ENCODE results near the gene UBR4.
A peak's percentile ranks its signal among the peaks of the same experiment; 100 is the strongest.
"Not testable (repeated sequence)": the region's sequence is repeated elsewhere in the genome, so short reads cannot be mapped to it uniquely, and the experiment has no call there.

UBR4 gene

DNA sequence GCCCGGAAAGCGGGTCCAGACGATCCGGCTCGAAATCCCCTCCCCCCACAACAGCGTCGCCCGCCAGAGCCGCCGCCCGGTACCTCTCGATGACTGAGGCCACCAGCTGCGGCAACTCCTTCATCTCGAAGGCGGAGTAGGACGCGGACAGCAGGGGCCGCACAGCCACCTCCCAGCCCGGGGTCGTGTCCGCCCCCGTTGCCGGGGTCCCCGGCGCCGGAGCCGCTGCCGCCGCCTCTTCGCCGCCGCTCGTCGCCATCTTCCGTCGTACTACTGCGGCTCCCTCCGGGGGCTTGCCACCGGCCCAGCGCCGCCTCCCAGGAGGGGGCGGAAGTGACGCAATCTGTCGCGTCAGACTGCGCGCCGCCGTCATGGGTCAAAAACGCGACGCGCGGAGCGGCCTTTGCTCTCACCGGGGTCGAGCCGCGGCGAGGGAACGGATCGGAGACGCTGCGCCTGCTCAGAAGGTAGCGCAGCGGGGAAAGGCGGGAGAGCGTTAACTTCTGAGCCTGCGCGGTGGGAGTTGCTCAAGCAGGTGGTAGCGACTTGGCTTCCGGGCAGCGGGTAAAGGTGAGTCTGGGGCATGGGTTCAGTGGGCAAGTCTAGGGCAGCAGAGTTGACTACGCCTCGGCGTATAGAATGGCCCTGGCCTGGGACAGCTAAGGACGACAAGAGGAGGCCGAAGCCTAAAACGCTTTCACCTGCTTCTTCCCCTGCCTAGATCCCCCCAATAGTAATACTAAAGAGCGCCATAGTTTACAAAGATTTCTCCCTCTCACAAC lies at the start of gene UBR4:
UBR4 (minus strand) TSS at position 277 of the 782 bp plus-strand sequence; CDS start at position 259, 18 bp downstream.
- peak; percentile 97 for DNase-seq

DNA sequence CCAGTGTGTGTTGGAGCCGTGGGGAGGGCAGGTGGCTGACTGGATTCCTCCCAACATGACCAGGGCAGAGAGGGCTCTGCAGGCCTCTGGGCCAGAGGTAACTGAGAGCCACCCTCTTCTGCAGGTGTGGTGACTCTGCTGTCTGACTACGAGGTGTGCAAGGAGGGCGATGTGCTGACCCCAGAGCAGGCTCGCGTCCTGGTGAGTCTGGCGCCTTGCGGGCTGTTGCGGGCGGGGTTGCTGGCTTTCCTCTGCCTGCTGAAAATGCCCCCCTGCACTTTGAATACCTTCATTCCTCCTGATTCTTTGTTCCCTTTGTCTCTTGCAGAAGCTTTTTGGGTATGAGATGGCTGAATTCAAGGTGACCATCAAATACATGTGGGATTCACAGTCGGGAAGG lies 48.3 kb upstream of the UBR4 start:
- no peak for DNase-seq

DNA sequence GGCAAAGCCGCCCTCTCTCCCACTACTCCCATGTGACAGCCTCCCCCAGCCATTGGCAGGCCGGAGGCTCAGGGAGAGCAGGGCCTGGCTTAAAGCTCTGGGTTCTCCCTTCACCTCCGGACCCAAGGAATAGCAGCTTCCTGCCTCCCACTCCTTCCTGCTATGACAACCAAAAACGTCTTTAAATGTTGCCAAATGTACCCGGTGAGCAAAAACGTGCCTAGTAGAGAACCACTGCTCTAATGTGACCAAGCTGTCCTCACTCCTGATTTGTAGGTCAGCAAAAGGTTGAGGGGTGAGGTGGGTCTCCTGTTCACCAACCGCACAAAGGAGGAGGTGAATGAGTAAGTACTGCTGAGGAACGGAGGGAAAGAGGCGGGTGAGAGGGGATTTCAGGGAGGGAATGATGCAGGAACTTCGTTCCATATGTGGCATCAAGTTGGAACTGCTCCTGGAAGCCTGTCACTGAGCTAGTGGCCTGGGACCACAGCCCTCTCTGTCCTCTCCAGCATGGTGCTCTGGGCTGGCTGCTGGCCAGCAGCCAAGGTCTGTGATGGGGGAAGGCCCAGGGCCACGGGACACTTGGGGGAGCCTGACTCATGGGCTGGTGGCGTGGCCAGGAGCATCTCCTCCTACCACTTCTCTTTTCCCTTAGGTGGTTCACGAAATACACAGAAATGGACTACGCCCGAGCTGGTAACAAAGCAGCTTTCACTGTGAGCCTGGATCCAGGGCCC lies 47.3 kb upstream of the UBR4 start:
- peak; percentile 13 for DNase-seq

DNA sequence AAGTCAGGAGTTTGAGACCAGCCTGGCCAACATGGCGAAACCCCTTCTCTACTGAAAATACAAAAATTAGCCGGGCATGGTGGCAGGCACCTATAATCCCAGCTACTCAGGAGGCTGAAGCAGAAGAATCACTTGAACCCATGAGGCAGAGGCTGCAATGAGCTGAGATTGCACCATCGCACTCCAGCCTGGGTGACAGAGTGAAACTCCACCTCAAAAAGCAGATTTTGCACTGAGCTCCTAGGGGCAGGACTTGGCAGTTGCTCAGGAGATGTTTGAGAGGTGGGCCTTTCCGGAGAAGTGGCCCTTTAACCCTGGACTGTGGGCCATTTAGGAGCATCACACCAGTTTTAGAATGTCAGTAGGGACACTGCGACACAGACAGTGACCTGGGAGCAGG lies 46.2 kb upstream of the UBR4 start:
- DNase-seq: not testable (repeated sequence)

DNA sequence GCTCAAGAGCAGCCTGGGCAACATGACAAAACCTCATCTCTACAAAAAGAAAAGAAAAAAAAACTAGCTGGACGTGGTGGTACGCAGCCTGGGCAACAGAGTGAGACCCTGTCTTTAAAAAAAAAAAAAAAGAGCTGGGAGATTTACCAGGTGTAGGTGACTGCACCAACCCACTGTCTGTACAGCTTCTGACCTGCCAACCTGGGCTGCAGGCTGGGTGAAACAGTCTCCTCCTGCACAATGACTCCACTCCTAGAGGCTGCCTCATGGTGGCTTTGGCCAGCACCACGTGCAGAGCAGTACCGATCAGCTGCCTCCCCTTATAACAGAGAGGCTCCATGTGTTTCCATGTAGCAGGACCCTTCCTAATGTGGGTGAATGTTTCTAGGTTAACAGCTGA lies 45.2 kb upstream of the UBR4 start:
- DNase-seq: no peak

DNA sequence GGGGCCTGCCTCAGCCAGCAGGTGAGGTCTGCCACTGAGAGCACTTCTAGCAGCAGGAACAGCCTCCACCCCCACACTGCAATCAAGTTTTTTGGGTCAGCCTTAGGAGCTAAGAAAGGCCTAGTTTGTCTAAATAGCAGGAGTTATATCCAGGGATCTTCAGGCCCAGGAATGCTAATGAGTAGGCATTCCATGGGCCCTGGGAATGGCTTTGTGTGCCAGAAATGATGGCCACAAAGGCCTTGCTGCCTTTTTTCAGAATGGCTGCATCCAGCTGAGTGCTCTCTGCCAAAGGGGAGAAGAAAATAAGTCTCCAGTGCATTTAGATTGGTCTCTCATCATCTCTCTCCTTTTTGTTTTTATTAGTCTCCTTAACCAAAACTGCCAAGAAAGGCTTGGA lies 44.4 kb upstream of the UBR4 start:
- DNase-seq: no peak

DNA sequence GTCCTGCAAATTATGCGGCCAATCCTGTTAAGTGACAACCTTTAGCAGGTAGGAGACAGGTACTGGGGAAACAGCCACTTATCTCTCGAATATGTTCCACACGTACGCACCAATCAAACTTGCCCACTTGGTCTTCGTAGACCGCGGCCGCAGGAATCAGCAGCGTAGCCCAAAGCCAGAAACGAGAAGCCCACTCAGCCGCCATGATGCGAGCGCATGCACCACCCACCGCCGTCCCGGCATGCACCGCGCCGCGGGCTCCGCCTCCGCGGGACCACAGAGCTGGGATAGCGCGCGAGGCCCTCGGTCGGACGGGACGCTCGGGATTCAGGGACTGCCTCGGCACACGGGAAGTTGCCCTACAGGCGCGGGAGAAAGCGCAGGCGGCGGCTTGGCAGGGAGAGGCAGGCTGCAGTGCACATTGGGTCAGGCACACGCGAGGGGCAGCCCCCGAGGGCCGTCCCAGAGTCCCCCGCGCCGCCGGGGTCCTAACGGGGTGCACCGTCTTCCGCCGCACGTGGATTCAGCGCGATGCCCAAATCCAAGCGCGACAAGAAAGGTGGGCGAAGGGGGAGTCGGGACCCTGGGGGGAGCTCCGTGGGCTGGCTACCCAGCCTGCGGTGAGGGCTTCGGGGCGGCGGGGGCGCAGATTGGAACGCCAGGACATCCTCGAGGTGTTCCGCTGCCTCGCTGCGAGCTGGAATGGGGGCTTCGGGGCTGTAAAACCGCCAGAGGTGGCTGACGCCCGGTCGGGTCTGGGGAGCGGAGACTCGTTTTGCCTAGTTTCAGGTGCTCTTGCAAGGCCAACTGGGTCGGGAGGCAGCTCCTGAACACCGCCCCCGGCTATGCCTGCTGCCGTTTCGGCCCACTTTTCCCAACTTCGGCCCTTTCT lies 41.5 kb upstream of the UBR4 start, which contains the start of the genes EMC1 and MRTO4:
EMC1 (minus strand) TSS at position 220 of the 892 bp plus-strand sequence; CDS start at position 205, 15 bp downstream.
MRTO4 (plus strand) TSS at position 501 of the 892 bp plus-strand sequence; CDS start at position 532, 31 bp downstream.
- peak; percentile 90 for DNase-seq

DNA sequence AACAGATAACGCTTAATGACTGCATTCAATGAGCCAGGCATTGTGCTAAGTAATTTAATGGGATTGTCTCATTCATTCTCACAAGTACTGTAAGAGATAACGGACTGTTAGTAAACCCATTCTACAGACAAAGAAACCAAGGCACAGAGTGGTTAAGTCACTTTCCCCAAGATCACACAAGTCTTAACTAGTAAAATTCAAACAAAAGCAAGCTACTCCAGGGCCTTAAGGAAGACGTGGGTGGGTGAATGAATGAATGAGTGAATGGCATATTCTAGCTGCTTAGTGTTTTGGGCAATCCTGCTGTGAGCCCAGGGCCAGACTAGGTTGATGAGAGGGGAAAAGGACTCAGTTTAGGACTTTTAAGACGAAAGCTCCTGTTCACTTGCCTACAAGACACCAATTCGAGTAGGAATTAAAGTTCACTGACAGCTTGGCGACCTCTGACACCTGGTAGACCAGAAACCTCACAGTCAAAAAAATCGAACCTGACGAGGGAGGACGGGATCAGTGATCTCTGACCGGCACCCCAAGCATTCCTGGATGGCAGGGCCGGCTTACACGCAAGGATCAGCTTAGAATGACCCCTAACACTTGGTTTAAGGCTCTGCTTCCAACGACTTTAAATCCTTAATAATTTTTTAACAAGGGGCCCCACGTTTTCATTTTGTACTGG lies 40.7 kb upstream of the UBR4 start:
- no peak for DNase-seq

DNA sequence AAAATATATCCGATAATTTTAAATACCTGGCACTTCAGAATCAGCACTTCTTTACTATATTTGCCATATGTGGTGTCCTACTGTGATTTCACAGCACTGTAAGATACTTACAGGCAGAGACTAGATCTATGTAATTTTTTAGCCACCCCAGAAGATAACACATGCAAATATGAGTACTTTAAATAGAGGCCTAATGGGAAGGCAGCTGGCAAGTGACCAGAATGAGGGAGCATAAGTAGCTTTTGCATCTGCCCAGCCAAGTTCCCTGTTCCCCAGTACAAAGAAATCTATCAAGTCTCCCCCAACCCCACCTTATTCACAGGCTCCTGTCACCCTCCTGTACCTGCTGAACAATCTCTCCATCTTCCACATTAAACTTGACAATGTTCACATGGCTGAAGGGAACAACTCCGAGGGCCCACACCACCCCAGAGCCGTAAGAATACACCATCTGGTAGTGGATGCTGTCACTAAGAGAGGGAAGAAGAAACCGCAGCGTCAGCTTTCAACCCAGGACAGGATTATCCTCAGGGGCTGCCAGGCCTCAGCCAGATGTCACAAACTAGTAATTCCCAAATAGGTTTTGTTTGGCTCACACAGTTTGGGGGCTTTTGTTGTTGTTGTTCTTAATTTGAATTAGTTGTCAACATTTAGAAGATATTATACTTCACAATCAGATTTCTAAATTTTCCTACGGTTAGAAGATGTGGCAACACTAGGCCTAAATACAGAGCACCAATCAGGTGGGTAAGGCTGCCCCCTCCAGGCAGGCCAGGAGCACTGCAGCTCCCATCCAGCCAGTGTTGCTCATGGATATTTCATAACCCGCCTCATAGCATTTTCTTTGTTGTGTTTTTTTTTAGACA lies 30.8 kb upstream of the UBR4 start:
- peak; percentile 72 for DNase-seq

DNA sequence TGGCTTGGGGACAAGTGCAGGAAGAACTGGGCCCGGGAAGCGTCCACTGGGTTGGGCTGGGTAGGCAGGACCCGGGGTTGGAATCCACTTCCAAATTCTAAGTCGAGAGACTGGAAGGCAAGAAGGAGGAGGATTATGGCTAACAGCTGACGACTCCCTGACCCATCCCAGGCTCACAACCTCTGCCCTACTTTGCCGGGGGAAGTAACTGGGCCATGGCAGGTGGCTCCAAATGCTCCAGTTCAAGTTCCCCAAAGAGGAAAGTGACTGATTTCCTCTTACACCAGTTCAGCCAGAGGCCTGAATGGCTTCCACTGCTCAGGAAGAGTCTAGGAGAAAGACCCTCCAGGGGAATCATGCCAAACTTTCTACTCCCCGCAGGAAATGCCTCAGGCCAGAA lies 29.8 kb upstream of the UBR4 start:
- no peak for DNase-seq

DNA sequence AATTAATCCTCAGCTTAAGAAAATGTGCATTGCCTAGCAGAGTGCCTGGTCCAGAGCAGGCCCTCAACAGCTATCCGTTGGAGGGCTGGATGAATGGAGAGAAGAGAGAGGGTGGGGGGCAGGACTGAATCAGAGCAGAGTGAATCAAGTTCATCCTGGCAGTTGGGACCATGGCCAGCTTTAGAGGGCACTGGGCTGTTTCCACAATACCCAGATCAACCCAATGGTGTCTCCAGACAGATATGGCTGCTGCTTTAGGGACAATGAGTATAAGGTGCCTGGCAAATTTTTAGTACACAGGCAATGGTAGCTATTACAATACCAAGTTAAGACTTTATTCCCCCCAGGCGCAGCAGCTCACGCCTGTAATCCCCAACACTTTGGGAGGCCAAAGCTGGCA lies 24.2 kb upstream of the UBR4 start:
- no peak for DNase-seq

DNA sequence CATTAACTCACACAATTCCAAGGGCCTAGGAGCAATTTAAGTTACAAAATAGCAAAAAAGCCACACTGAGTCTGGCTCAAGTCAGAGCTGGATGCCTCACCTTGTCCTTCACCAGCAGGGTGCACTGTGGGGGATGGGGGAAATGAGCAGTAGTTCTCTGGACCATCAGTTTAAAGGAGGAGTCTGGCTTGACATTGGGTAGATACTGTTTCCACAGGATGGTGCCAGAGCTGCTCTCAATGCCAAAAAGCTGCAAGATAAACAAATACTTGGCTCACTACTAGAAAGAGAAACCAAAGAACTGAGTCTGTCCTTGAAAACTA lies 22.4 kb upstream of the UBR4 start:
- no peak for DNase-seq

DNA sequence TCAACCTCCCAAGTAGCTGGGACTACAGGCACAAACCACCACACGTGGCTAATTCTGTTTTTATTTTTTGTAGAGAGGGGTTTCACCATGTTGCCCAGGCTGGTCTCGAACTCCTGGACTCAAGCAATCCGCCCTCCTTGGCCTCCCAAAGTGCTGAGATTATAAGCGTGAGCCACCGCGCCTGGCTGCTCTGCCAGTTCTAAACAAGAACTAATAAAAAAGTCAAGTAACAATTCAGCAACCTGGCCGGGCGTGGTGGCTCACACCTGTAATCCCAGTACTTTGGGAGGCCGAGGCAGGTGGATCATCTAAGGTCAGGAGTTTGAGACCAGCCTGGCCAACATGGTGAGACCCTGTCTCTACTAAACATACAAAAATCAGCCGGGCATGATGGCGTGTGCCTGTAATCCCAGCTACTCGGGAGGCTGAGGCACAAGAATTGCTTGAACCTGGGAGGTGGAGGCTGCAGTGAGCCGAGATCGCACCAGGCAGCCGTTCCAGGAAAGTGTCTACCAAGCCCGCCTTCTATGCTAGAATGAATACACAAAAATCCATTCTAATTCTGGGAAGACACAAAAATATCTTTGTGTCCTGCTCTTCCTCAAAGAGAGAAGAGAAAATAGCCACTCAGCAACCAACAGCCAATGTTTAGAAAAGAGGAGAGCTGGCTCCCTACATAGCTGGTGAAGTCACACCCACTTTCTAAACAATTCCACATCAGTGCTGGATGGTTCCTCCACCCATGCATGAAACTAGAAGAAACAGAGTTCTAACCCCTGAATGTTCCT lies 21.9 kb upstream of the UBR4 start:
- DNase-seq: not testable (repeated sequence)

DNA sequence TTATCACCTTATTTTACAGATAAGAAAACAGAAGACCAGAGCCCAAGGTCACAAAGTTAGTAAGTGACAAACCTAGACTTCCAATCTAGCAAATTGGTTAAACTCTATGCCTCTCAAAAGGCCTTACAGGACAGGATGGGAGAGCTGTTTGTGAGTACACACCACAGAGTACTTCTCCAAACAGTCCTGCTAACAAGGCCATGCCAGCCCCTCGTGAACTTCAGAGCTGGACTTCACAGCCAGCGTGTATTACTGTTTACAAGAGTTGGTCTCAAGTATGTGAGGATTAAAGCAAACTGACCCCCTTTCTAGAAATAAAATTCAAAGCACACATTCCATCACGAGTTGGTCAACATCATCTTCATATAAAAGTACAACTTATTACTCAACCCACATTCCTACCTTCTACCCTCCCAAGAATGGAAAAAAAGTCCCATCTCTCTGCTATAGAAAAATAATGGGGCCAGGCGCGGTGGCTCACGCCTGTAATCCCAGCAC lies 19.8 kb upstream of the UBR4 start:
- no peak for DNase-seq

DNA sequence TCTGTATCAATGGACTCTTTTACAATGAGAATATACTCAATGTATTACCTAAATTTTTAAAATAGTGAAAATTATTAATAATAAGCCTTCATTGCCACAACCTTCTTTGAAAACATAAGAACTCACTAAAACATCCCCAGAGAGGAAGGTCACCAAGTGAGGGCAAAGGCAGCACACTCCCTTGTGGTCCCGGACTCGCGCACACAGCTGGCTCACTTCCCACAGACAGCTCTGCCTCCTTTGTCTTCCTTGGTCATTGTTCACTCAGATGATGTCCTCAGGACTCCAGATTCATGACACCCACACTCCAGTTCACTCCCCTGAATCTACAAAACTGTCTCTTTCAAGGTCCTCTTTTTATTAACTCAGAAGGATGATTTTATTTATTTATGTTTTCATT lies 19.2 kb upstream of the UBR4 start:
- no peak for DNase-seq

DNA sequence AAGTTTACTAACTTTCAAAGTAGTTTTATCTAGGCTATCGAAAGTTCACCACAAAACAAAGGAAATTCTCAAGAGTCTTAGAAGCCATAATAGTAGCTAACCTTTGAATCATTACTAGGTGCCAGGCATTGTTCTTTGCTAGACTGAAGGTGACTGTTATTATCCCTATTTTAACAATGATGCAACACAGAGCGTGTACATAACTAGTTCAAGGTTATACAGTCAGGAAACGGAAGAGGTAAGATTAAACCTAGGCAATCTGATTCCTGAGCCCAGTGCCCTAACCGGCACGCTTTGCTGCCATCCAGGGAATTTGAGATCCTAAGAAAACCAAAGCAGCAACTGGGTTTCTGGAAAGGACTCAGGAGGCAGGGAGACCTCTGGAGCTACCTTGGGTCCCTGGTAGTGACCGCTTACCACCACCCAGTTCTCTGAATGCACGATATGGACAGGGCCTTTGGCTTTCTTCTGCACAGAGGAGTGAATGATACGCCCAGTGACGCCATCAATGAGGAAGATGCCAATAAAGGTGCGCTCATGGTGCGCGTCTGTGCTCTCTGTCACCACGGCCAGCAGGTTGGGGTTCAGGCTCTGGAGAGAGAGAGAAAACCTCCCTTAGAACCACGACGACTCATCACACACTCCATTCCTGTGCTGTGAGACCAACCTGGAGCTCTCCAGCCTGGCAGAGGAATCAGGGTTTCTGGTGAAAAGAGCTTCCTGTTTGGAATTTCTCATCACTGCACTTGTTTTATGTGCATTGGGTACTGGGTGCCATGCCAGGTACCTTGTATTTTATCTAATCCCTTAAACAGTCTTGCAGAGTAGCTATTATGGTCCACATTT lies 13.1 kb upstream of the UBR4 start:
- DNase-seq: no peak

DNA sequence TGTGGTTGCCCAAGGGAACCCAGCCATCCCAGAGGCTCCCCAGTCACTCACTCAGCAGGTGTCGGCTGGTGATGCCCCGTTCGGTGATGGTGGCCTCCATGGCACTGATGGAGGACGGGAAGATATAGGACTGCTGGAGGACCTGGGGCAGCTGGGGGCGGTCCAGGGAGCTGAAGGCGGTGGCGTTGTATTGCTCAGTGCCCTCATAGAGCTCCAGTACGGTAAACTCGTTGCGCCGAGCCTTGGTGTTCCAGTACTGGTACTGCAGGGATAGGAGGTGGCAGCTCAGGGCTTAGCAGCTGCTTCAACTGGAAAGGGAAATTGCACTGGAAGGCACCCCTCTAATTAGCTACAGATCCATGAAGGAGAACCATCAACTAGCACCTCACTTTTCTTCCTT lies 12.5 kb upstream of the UBR4 start:
- no peak for DNase-seq

DNA sequence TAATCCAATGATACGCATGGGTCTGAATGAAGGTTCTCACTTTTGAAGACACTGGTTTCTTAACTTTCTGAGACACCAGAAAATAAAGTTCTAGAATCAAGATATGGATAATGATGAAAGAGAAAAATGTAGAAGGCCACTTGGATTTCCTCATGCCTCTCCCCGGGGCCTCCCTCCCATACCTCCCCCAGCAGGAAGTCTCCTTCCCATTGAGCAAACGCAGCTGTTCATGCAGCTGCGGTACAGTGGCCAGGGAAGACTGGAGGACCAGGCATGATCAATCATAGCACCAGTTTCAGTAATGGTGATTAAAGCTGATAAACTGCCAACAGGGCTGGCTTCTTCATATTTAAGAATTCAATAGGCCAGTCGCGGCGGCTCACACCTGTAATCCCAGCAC lies 10.9 kb upstream of the UBR4 start:
- no peak for DNase-seq

DNA sequence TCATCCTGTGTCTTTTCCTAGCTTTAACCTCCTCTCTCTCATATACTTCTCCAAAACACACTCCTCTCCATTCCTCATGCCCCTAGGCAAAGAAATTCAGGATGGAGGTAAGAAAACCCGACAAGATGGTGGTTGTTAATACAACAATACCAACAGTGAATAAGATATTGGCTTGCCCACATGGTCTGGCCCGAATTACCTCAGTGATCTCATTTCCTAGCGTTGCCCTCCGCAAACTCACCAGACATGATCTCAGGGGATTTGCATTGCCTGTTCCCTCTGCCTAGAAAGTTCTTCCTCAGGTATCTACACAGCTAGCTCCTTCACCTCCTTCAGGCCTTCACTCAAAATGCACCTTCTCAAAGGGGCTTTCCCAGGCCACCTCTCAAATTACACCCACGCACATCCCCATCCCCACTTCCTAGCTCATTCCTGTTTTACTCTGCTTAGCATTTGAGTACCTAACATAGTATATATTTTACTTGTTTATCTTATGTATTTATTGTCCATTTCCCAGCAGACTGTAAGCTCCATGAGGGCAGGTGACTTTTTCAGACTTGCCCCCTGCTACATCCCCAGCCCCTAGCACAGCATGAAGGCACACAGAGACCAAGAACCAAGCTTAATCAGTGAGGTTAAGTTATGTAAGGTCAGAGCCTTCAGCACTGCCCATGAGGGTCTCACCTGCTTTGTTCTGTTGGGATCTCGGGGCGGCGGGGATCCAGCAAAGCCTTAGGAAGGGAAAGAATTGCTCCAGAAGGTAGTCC lies 10.2 kb upstream of the UBR4 start:
- no peak for DNase-seq
